ENCODE measurements around the gene MCUB. TPM values are rescaled to one million over a fixed set of nuclear protein-coding genes. Genes with fewer than 3 reads are reported as not detected.

MCUB gene
- total RNA-seq, 1 experiment from 2014 or later = 18.6 TPM

DNA sequence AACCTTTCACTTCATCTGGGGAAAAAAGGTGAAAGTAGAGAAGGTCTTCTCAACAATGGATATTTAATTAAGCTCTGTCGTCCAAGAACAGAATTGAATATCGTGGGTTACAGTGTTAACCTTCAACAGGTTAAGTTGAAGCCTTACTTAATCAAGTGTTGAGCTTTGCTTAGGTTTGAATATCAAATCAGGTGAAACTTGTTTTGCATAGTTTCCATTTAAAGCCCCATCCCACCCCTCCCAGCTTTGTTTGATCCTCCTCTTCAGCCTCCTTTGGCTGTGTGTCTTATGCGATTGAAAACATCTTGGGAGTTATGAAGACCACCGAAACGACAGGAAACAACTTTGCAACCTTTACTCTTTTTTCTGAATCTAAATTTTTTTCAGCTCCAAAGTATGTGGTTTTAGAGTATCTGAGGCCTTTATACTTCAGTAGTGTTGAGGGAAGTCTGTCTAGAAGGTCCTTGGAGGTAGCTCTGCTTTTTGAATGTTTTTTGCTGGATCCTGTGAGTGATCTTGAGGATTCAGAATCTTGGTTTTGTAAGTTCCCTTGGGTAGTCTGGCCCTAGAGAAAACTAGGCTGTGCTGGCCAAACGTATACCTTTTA is 39.1 kb downstream of the MCUB start:
- no peaks in the 10 kb centered on the region for H3K79me2 ChIP-seq (ENCODE audit: insufficient read depth, low read length)
- RAD21 ChIA-PET (ENCODE audit: low non-redundant PET in 1 of 2, low total read pairs in 2 of 2, uncharacterized antibody in 2 of 2, unreplicated experiment in 2 of 2) = no interaction called here
- BruUV-seq (replicated peaks) = no TSS peak
- H3K9ac ChIP-seq (ENCODE audit: low read length) = no peak overlapping the region
- ATAC-seq (no peak), DNase-seq (ENCODE audit: low read depth, low spot score) (no peak)
- no peak overlapping the region for H3K4me2 ChIP-seq (ENCODE audit: low read length)
- no peaks in the 10 kb centered on the region for H4K20me1 ChIP-seq (ENCODE audit: insufficient read depth)
- no peaks in the 10 kb centered on the region for H3K9me2 ChIP-seq (ENCODE audit: insufficient read depth)
- intact Hi-C loops (cut with micrococcal nuclease) = no loop called here
- no peak overlapping the region for H2AFZ ChIP-seq (ENCODE audit: low read depth, low read length, poor library complexity, severe bottlenecking)
- H3K4me1 ChIP-seq (ENCODE audit: control insufficient read depth in 1 of 2, insufficient read depth in 2 of 2, low read length in 2 of 2) = no peaks in the 10 kb centered on the region
- no peaks in the 10 kb centered on the region for H3K9me3 ChIP-seq (ENCODE audit: control insufficient read depth in 1 of 2, insufficient read depth in 1 of 2, low read depth in 1 of 2, low read length in 2 of 2)
- H3K36me3 ChIP-seq (ENCODE audit: control insufficient read depth in 1 of 2, insufficient read depth in 2 of 2, low read length in 2 of 2) = no peaks in the 10 kb centered on the region
- no peak for TF ChIP-seq SRF (IDR thresholded peaks at IDR 0.05; ENCODE audit: low read depth)
- TF ChIP-seq CBX3 (IDR thresholded peaks at IDR 0.05; ENCODE audit: low read depth) = no peak
- TF ChIP-seq JUND (IDR thresholded peaks at IDR 0.05) = no peak
- no peak overlapping the region for H3K27ac ChIP-seq (ENCODE audit: low read depth, low read length)
- H3K27me3 ChIP-seq (ENCODE audit: insufficient read depth, low read length) = no peaks in the 10 kb centered on the region
- CTCF ChIA-PET = no interaction called here
- H3K4me3 ChIP-seq (replicated peaks in 1 of 2; ENCODE audit: low read depth in 1 of 2, low read length in 2 of 2) = no peak overlapping the region
- POLR2A ChIA-PET = no interaction called here

DNA sequence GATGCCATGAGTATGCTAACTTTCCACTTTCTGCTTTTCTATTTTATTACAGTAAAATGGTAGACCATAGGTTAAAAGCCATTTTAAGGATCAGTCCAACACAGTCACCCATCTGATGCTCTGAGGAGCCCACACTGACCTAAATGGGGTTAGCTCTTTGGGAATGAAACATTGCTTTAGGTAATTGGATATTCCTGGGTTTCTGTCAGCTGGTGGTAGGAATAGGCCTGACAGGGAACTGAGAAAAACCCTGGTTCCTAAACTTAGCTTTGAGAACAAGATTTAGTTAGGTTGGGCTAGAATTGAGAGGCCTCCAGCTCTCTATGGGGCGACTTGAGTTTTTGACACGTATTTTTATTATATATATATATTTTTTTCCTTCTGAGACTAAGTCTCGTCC is 40.4 kb downstream of the MCUB start:
- no peak for ATAC-seq
- CTCF ChIA-PET = no interaction called here
- Histone ChIP-seq H3K9me2 (ENCODE audit: insufficient read depth) (no peaks in the 10 kb centered on the region), H3K9ac (ENCODE audit: low read length) (no peak overlapping the region), H3K4me2 (ENCODE audit: low read length) (no peak overlapping the region), H3K4me3 (replicated peaks in 1 of 2; ENCODE audit: low read depth in 1 of 2, low read length in 2 of 2) (no peak overlapping the region), H4K20me1 (ENCODE audit: insufficient read depth) (no peaks in the 10 kb centered on the region), H3K36me3 (ENCODE audit: control insufficient read depth in 1 of 2, insufficient read depth in 2 of 2, low read length in 2 of 2) (no peaks in the 10 kb centered on the region), H3K9me3 (ENCODE audit: control insufficient read depth in 1 of 2, insufficient read depth in 1 of 2, low read depth in 1 of 2, low read length in 2 of 2) (no peaks in the 10 kb centered on the region), H3K79me2 (ENCODE audit: insufficient read depth, low read length) (no peaks in the 10 kb centered on the region), H3K4me1 (ENCODE audit: control insufficient read depth in 1 of 2, insufficient read depth in 2 of 2, low read length in 2 of 2) (no peaks in the 10 kb centered on the region), H3K27ac (ENCODE audit: low read depth, low read length) (no peak overlapping the region), H3K27me3 (ENCODE audit: insufficient read depth, low read length) (no peaks in the 10 kb centered on the region), H2AFZ (ENCODE audit: low read depth, low read length, poor library complexity, severe bottlenecking) (no peak overlapping the region)
- TF ChIP-seq YY1 (IDR thresholded peaks at IDR 0.05; ENCODE audit: extremely low read depth, insufficient replicate concordance, low read depth, low read length) (no peak), ZNF274 (IDR thresholded peaks at IDR 0.05; ENCODE audit: low read depth, low read length) (no peak), JUND (IDR thresholded peaks at IDR 0.05) (no peak), CBX3 (IDR thresholded peaks at IDR 0.05; ENCODE audit: low read depth) (no peak), SRF (IDR thresholded peaks at IDR 0.05; ENCODE audit: low read depth) (no peak), TCF7L2 (IDR thresholded peaks at IDR 0.05; ENCODE audit: borderline replicate concordance, extremely low read depth, insufficient read depth, insufficient read length) (no peak), ELF1 (IDR thresholded peaks at IDR 0.05; ENCODE audit: borderline replicate concordance, low read depth) (no peak)
- TF ChIP-seq, protein P1, sequence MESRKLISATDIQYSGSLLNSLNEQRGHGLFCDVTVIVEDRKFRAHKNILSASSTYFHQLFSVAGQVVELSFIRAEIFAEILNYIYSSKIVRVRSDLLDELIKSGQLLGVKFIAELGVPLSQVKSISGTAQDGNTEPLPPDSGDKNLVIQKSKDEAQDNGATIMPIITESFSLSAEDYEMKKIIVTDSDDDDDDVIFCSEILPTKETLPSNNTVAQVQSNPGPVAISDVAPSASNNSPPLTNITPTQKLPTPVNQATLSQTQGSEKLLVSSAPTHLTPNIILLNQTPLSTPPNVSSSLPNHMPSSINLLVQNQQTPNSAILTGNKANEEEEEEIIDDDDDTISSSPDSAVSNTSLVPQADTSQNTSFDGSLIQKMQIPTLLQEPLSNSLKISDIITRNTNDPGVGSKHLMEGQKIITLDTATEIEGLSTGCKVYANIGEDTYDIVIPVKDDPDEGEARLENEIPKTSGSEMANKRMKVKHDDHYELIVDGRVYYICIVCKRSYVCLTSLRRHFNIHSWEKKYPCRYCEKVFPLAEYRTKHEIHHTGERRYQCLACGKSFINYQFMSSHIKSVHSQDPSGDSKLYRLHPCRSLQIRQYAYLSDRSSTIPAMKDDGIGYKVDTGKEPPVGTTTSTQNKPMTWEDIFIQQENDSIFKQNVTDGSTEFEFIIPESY (IDR thresholded peaks at IDR 0.05; ENCODE audit: extremely low read depth, insufficient replicate concordance, low read length) = no peak
- TF ChIP-seq, protein P2, sequence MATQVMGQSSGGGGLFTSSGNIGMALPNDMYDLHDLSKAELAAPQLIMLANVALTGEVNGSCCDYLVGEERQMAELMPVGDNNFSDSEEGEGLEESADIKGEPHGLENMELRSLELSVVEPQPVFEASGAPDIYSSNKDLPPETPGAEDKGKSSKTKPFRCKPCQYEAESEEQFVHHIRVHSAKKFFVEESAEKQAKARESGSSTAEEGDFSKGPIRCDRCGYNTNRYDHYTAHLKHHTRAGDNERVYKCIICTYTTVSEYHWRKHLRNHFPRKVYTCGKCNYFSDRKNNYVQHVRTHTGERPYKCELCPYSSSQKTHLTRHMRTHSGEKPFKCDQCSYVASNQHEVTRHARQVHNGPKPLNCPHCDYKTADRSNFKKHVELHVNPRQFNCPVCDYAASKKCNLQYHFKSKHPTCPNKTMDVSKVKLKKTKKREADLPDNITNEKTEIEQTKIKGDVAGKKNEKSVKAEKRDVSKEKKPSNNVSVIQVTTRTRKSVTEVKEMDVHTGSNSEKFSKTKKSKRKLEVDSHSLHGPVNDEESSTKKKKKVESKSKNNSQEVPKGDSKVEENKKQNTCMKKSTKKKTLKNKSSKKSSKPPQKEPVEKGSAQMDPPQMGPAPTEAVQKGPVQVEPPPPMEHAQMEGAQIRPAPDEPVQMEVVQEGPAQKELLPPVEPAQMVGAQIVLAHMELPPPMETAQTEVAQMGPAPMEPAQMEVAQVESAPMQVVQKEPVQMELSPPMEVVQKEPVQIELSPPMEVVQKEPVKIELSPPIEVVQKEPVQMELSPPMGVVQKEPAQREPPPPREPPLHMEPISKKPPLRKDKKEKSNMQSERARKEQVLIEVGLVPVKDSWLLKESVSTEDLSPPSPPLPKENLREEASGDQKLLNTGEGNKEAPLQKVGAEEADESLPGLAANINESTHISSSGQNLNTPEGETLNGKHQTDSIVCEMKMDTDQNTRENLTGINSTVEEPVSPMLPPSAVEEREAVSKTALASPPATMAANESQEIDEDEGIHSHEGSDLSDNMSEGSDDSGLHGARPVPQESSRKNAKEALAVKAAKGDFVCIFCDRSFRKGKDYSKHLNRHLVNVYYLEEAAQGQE (IDR thresholded peaks at IDR 0.05; ENCODE audit: low read depth) = no peak
- POLR2A ChIA-PET = no interaction called here
- no TSS peak for BruUV-seq (replicated peaks)
- DNase-seq (ENCODE audit: low read depth, low spot score) = no peak
- RAD21 ChIA-PET (ENCODE audit: low non-redundant PET in 1 of 2, low total read pairs in 2 of 2, uncharacterized antibody in 2 of 2, unreplicated experiment in 2 of 2) = no interaction called here
- intact Hi-C loops (cut with micrococcal nuclease) = no loop called here
